ENCODE results near the gene FAM149A.

The FAM149A gene

DNA sequence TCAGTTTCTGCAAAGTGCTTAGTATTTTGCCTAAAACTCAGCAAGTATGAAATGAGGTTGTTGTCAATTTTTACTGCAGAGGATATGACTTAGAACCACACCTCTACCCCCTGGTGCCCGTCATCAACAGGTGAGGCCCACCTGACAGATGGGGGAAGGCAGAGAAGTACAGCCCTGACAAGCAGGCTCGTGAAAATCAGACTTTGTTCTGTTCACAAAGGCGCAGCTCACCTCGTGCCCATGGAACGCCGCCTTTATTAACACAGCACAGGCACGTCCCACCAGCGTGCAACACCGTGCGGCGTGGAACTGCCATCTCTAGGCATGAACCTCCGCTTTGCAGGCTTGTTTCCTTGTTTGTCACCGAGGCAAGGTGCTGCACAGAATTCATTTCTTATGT lies 100.2 kb downstream of the FAM149A start:
- DNase-seq = no peak

DNA sequence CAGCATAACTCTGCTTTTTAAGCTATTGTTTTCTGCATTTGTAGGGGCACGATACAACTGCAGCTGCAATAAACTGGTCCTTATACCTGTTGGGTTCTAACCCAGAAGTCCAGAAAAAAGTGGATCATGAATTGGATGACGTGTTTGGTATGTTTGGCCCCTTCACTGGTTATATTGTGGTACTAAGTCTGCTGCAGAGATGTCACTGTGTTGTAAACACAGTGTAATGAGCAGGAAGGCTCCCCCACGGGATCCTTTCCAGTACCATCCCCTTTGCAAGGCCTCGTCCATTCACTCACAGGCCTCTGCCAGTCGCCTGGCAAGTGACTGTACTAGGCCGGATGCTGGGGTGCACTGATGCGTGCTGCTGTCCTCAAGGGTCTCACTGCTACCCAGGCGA lies 100.7 kb downstream of the FAM149A start:
- DNase-seq = no peak

DNA sequence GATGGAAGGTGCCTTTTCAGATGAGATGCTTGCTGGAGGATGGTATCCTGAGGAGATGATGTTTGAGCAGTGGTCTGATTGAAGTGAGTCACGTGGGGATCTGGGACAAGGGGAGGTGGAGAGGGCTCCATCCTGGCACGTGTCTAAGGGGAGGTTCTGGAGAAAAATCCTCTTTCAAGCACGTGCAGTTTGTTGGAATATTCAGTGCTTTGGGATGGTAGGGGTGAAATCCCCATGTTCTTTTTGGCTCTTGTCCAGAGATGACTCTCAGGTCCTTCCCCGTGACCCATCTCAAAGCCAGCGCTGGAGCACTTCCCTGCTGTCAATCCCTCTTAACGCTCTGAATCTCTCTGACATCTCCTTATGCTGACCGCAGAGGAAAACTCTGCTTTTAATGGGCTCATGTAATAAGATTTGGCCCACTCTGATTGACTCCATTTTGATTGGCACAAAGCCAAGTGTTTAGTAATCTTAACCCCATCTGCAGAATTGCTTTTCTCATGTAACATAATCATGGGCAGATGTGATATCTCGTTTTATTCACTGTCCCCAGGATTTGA lies 112.0 kb downstream of the FAM149A start:
- no peak for DNase-seq

DNA sequence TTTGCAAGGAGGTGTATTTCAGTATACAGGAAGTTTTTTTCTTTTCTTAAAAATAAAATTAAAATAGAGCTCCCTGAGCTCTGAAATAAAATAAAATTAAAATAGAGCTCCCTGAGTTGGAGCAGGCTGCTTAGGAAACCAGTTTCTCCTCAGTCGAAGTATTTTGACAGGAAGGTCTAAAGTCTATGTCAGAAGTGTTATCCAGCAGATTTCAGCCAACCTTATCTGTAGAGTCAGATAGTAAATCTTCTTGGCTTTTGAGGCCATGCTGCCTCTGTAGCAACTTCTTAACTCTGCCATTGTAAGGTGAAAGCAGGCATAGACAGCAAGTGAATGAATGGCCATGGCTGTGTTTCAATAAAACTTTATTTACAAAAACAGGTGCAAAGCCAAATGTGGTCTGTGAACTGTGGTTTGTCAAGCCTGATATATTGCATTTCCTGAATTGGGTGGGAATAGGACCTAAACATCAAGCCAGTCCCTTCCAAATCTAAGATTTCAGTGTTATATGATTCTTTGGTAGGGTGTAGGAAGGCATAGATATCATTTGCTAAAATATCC lies 113.3 kb downstream of the FAM149A start:
- no peak for DNase-seq

DNA sequence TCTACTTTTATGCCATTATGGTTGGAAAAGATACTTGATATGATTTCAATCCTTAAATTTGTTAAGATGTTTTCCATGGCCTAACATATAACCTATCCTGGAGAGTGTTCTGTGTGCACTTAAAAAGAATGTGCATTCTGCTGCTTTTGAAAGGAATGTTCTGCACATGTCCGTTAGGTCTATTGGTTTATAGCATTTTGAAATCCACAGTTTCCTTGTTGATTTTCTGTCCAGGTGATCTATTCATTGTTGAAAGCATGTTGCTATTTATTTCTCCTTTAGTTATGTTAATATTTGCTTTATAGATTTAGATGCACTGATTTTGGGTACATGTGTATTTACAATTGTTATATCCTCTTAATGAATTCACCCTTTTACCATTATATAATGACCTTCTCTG lies 117.1 kb downstream of the FAM149A start:
- no peak for DNase-seq

Data from central memory CD4-positive, alpha-beta T cell (primary cell).